H1 (cell line): Measurements from ENCODE around the gene C15orf39. TPM values are rescaled to one million over a fixed set of nuclear protein-coding genes. Genes with fewer than 3 reads are reported as not detected.
A peak's percentile ranks its signal among the peaks of the same experiment; 100 is the strongest.

Experiments
- CTCF ChIA-PET: fragments of 300-600 bp; sonication (Branson Sonifier 250); formaldehyde crosslinking; loops from one replicate; lab custom pipeline; 2021; ENCODE audit not compliant: partially characterized antibody; lab: Charles Lee
- POLR2A ChIA-PET: fragments of 300-600 bp; sonication (Branson Sonifier 250); formaldehyde crosslinking; loops from one replicate; lab custom pipeline; 2021; ENCODE audit warnings: inconsistent platforms; ENCODE audit not compliant: partially characterized antibody; lab: Charles Lee
- DNase-seq, 2 experiments: peaks; one replicate each; pipeline versions ENCODE4 v3.0.0 to v3.0.0-alpha.2; 2010 to 2022; ENCODE audit warnings: low spot score in 2 of 2, low read depth in 1 of 2, mixed read lengths in 1 of 2
- FAIRE-seq: peaks from 2 replicates; lab custom pipeline; 2011; peaks lifted over from hg19 to GRCh38; lab: Jason Lieb, UNC
- H2AFZ ChIP-seq: 2 replicates; pipeline ENCODE4 v1.8.1; 2012; ENCODE audit warnings: low read length, inconsistent platforms
- H2AK5ac ChIP-seq: 2 replicates; pipeline ENCODE4 v1.6.1; 2013; ENCODE audit warnings: low read depth, low read length
- H2BK120ac ChIP-seq: replicated peaks from 2 replicates; pipeline ENCODE3; 2013; ENCODE audit warnings: low read depth, low read length, inconsistent platforms
- H2BK12ac ChIP-seq: 2 replicates; pipeline ENCODE4 v1.6.1; 2013; ENCODE audit warnings: low read depth, low read length
- H2BK15ac ChIP-seq: 2 replicates; pipeline ENCODE4 v1.6.1; 2013; ENCODE audit warnings: low read length
- H2BK20ac ChIP-seq: 2 replicates; pipeline ENCODE4 v1.6.1; 2013; ENCODE audit warnings: low read length
- H2BK5ac ChIP-seq: 2 replicates; pipeline ENCODE4 v1.6.1; 2013; ENCODE audit warnings: low read depth, low read length
- H3K14ac ChIP-seq: 2 replicates; pipeline ENCODE4 v1.6.1; 2013; ENCODE audit warnings: inconsistent platforms; ENCODE audit not compliant: insufficient read length
- H3K18ac ChIP-seq: 2 replicates; pipeline ENCODE4 v1.6.1; 2013; ENCODE audit warnings: low read length; ENCODE audit errors: extremely low read depth
- H3K23ac ChIP-seq: 2 replicates; pipeline ENCODE4 v1.6.1; 2013; ENCODE audit warnings: inconsistent platforms; ENCODE audit not compliant: insufficient read length
- H3K23me2 ChIP-seq: 2 replicates; pipeline ENCODE4 v1.6.1; 2013; ENCODE audit warnings: low read depth, low read length
- H3K27ac ChIP-seq: 2 replicates; pipeline ENCODE4 v1.6.1; 2011; ENCODE audit warnings: low read depth, low read length, inconsistent platforms
- H3K27me3 ChIP-seq, 4 experiments: replicated peaks in 1 of 4; 1 replicate in 1 of 4; 2 replicates in 3 of 4; pipeline versions ENCODE4 v1.6.1 to v1.8.1; 2011 to 2013; ENCODE audit warnings: low read length in 3 of 4, mild to moderate bottlenecking in 3 of 4, inconsistent platforms in 2 of 4, mixed read lengths in 2 of 4, moderate library complexity in 1 of 4; ENCODE audit not compliant: control insufficient read depth in 3 of 4, insufficient read depth in 3 of 4; ENCODE audit errors: extremely low read depth in 1 of 4
- H3K36me3 ChIP-seq, 4 experiments: 2 replicates each; pipeline versions ENCODE4 v1.6.1 to v1.8.1; 2011 to 2013; ENCODE audit warnings: mild to moderate bottlenecking in 4 of 4, low read length in 3 of 4, moderate library complexity in 2 of 4, control low read depth in 1 of 4, inconsistent platforms in 1 of 4; ENCODE audit not compliant: insufficient read depth in 4 of 4, control insufficient read depth in 2 of 4
- H3K4ac ChIP-seq: replicated peaks from 2 replicates; pipeline ENCODE3; 2013; ENCODE audit warnings: low read length, low read depth, mixed read lengths, inconsistent platforms; ENCODE audit not compliant: insufficient read length
- H3K4me1 ChIP-seq, 4 experiments: replicated peaks in 1 of 4; 1 replicate in 1 of 4; 2 replicates in 3 of 4; pipeline versions ENCODE4 v1.6.1 to v1.8.1; 2011 to 2013; ENCODE audit warnings: low read length in 3 of 4, inconsistent platforms in 2 of 4, mixed read lengths in 1 of 4; ENCODE audit not compliant: insufficient read depth in 4 of 4, control insufficient read depth in 3 of 4
- H3K4me2 ChIP-seq, 2 experiments: 2 replicates each; pipeline versions ENCODE4 v1.6.1 to v1.8.1; 2011 to 2013; ENCODE audit warnings: low read depth in 2 of 2, low read length in 2 of 2, control low read depth in 1 of 2, inconsistent platforms in 1 of 2, mild to moderate bottlenecking in 1 of 2; ENCODE audit not compliant: insufficient read depth in 1 of 2
- H3K4me3 ChIP-seq, 4 experiments: fragments of 200-600, 300-600 bp in 1 of 4; sonication (generic), shearing (Covaris generic), sonication (Bioruptor Twin) in 1 of 4; 2 replicates each; pipeline versions ENCODE4 v1.5.1 to v1.8.1; 2011 to 2016; ENCODE audit warnings: low read length in 4 of 4, low read depth in 3 of 4, control low read depth in 2 of 4, inconsistent platforms in 2 of 4, mild to moderate bottlenecking in 2 of 4, mixed read lengths in 1 of 4, moderate library complexity in 1 of 4; ENCODE audit not compliant: insufficient read depth in 2 of 4; ENCODE audit errors: extremely low read depth in 1 of 4
- H3K56ac ChIP-seq: replicated peaks from 2 replicates; pipeline ENCODE3; 2013; ENCODE audit warnings: low read depth, mild to moderate bottlenecking, mixed read lengths, low read length, inconsistent platforms; ENCODE audit not compliant: insufficient read length
- H3K79me1 ChIP-seq: 2 replicates; pipeline ENCODE4 v1.6.1; 2013; ENCODE audit warnings: low read depth, low read length, control low read depth
- H3K79me2 ChIP-seq, 2 experiments: 2 replicates each; pipeline versions ENCODE4 v1.6.1 to v1.8.1; 2012 to 2013; ENCODE audit warnings: low read length in 2 of 2, mild to moderate bottlenecking in 2 of 2, inconsistent platforms in 1 of 2; ENCODE audit not compliant: insufficient read depth in 2 of 2, control insufficient read depth in 1 of 2
- H3K9ac ChIP-seq, 4 experiments: replicated peaks in 1 of 4; 1 replicate in 1 of 4; 2 replicates in 3 of 4; pipeline versions ENCODE4 v1.6.1 to v1.8.1; 2011 to 2013; ENCODE audit warnings: low read depth in 3 of 4, low read length in 3 of 4, control low read depth in 2 of 4, mild to moderate bottlenecking in 2 of 4, moderate library complexity in 2 of 4, inconsistent platforms in 1 of 4; ENCODE audit errors: extremely low read depth in 1 of 4
- H3K9me3 ChIP-seq, 2 experiments: 2 replicates each; pipeline versions ENCODE4 v1.6.1 to v1.8.1; 2012 to 2013; ENCODE audit warnings: mild to moderate bottlenecking in 2 of 2, moderate library complexity in 2 of 2, control low read depth in 1 of 2, inconsistent platforms in 1 of 2, low read depth in 1 of 2, low read length in 1 of 2, mixed read lengths in 1 of 2; ENCODE audit not compliant: insufficient read depth in 2 of 2
- H4K20me1 ChIP-seq, 2 experiments: replicated peaks in 1 of 2; 2 replicates each; pipeline versions ENCODE3 to v1.8.1; 2011 to 2013; ENCODE audit warnings: inconsistent platforms in 2 of 2, low read length in 2 of 2, mild to moderate bottlenecking in 1 of 2; ENCODE audit not compliant: insufficient read depth in 2 of 2, control insufficient read depth in 1 of 2
- H4K5ac ChIP-seq: 2 replicates; pipeline ENCODE4 v1.6.1; 2013; ENCODE audit warnings: low read length, low read depth, mixed read lengths, inconsistent platforms; ENCODE audit not compliant: insufficient read length
- H4K8ac ChIP-seq: 2 replicates; pipeline ENCODE4 v1.8.0; 2013; ENCODE audit warnings: mild to moderate bottlenecking, moderate library complexity, low read length, inconsistent platforms; ENCODE audit not compliant: insufficient read depth; ENCODE audit errors: extremely low read depth
- H4K91ac ChIP-seq: replicated peaks from 2 replicates; pipeline ENCODE3; 2013; ENCODE audit warnings: low read length, mixed read lengths, inconsistent platforms; ENCODE audit not compliant: insufficient read length
- SIRT6 ChIP-seq: IDR thresholded peaks from one replicate; pipeline ENCODE4 v1.7.1; 2012; ENCODE audit warnings: low read length, inconsistent platforms
- WGBS, 2 experiments: shearing (Covaris generic) in 1 of 2; methylation state at CpG; one replicate each; pipeline versions ENCODE4 v1.1.6 to v1.1.7; 2013 to 2015; ENCODE audit warnings: low lambda C conversion rate in 2 of 2, mixed read lengths in 2 of 2, inconsistent platforms in 1 of 2, low coverage in 1 of 2, missing lambda C conversion rate in 1 of 2; ENCODE audit not compliant: insufficient replicate concordance in 2 of 2, insufficient coverage in 1 of 2, insufficient read length in 1 of 2; ENCODE audit errors: extremely low coverage in 1 of 2, missing lambda C conversion rate in 1 of 2; 5-methylcytosine and 5-hydroxymethylcytosine counted together
- polyA plus RNA-seq, 7 experiments: library from polyadenylated mRNA; depleted of rRNA in 3 of 7; stranded (reverse) in 5 of 7; unstranded in 2 of 7; fragments of >200 nt in 5 of 7; fragments of 200-250 nt in 2 of 7; gene quantifications; 1 replicate in 5 of 7; 2 replicates in 1 of 7; 4 replicates in 1 of 7; pipeline versions ENCODE4 v1.2.1 to v1.2.3, GENCODE V29; 2011 to 2013; ENCODE audit warnings: missing spikeins in 2 of 7, mixed read lengths in 2 of 7
- total RNA-seq: library from RNA; stranded (reverse); fragmentation: NEBNext Ultra II Directional; extraction: Animal tissue kit (Norgen Biotek cat#: 25700); gene quantifications from 2 replicates; pipeline ENCODE4 v1.2.1, GENCODE V29; 2021

C15orf39 gene
- total and polyA plus RNA-seq, 2 of the 8 experiments (the other 6 are each of a cell fraction or from before 2014, with no cell fraction given) = 13.8 to 38.5 TPM

DNA sequence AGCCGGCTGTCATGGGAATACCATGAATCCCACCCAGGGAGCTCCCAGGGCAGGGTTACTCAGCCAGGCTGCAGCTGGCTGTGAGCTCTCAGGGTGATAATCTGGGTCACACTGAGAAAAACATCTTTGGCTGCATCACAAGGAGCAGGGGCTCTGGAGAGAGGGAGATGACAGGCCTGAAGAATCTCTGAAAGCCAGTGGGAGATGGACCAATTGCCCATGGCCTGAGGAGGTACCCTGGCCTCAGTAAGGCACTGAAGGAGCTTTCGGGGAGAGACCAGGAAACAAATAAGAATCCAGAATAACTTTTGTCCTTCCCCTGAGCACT, 28.3 kb downstream of the C15orf39 start:
- TF ChIP-seq SIRT6 = no peak
- Histone ChIP-seq H2BK15ac (no peak overlapping the region), H2BK5ac (0 out of 2 replicates have a peak overlapping the region, but pooled peaks have one; percentile 9), H2BK20ac (0 out of 2 replicates have a peak overlapping the region, but pooled peaks have one; percentile 10), H3K56ac (no peak overlapping the region), H3K27ac (no peak overlapping the region), H3K4ac (no peak overlapping the region), H3K23ac (no peak overlapping the region), H2BK120ac (no peak overlapping the region), H4K91ac (no peak overlapping the region), H2BK12ac (no peak overlapping the region), H4K20me1 (no peaks in the 10 kb centered on the region), H3K18ac (no peak overlapping the region; the same call in 1 of the 2 replicates), H3K36me3 (no peaks in the 10 kb centered on the region), H3K79me2 (no peaks in the 10 kb centered on the region), H3K4me3 (no peak overlapping the region), H3K14ac (no peak overlapping the region), H3K9me3 (no peaks in the 10 kb centered on the region), H2AFZ (no peak overlapping the region), H4K5ac (no peak overlapping the region), H3K9ac (no peak overlapping the region), H2AK5ac (no peak overlapping the region), H3K4me1 (no peaks in the 10 kb centered on the region; a peak in 2 of 7 replicates), H3K27me3 (no peaks in the 10 kb centered on the region; a peak in 1 of 7 replicates), H3K79me1 (no peaks in the 10 kb centered on the region), H4K8ac (no peak overlapping the region), H3K23me2 (no peaks in the 10 kb centered on the region), H3K4me2 (no peak overlapping the region)
- ChIA-PET CTCF (interaction anchor here (0.8 to 3.4 kb wide), 5 partner anchors 11 to 200 kb away, joined by 3 to 8 read pairs (median 4); no protein-coding TSS in a partner anchor), POLR2A (no interaction called here)
- DNase-seq (no peak), FAIRE-seq (no peak)
- 93% methylated on average over 2 of the region's 2 CpGs; no CpG with 5 or more reads in 1 of the 2 experiments for WGBS, 2 experiments
